ENCODE measurements around the gene HOMER2.

DNA sequence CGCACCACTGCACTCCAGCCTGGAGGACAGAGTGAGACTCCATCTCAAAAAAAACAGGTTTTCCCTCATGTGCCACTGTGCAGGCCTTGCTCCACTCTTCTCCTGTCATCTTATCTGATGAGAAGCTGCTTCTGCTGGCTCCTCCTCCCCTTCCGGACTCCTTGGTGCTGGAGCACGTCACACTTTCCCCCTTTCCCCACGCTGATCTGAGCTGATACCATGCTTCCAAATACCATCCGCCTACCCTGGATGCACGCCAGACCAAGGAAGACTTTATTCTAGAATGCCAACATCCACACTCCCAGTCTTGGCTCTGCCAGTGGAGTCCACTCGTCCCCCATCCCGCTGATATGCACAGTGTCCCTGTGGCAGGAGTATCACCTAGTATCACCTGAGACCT, 31.3 kb downstream of the HOMER2 start:
- TF ChIP-seq, protein P1, sequence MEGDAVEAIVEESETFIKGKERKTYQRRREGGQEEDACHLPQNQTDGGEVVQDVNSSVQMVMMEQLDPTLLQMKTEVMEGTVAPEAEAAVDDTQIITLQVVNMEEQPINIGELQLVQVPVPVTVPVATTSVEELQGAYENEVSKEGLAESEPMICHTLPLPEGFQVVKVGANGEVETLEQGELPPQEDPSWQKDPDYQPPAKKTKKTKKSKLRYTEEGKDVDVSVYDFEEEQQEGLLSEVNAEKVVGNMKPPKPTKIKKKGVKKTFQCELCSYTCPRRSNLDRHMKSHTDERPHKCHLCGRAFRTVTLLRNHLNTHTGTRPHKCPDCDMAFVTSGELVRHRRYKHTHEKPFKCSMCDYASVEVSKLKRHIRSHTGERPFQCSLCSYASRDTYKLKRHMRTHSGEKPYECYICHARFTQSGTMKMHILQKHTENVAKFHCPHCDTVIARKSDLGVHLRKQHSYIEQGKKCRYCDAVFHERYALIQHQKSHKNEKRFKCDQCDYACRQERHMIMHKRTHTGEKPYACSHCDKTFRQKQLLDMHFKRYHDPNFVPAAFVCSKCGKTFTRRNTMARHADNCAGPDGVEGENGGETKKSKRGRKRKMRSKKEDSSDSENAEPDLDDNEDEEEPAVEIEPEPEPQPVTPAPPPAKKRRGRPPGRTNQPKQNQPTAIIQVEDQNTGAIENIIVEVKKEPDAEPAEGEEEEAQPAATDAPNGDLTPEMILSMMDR (conservative IDR thresholded peaks at IDR 0.05; ENCODE audit: low read length): no peak
- TF ChIP-seq EZH2phosphoT487 (IDR thresholded peaks at IDR 0.05; ENCODE audit: borderline replicate concordance, low read depth, low read length): no peak
